Kasumi-1 (cell line): ENCODE data around the gene KRTAP2-4.
"Not testable (repeated sequence)": the region's sequence is repeated elsewhere in the genome, so short reads cannot be mapped to it uniquely, and the experiment has no call there.

ENCODE experiments used
- DNase-seq, 2 experiments: peaks; one replicate each; lab custom pipeline; 2025; lab: John Stamatoyannopoulos, UW

KRTAP2-4 gene

DNA sequence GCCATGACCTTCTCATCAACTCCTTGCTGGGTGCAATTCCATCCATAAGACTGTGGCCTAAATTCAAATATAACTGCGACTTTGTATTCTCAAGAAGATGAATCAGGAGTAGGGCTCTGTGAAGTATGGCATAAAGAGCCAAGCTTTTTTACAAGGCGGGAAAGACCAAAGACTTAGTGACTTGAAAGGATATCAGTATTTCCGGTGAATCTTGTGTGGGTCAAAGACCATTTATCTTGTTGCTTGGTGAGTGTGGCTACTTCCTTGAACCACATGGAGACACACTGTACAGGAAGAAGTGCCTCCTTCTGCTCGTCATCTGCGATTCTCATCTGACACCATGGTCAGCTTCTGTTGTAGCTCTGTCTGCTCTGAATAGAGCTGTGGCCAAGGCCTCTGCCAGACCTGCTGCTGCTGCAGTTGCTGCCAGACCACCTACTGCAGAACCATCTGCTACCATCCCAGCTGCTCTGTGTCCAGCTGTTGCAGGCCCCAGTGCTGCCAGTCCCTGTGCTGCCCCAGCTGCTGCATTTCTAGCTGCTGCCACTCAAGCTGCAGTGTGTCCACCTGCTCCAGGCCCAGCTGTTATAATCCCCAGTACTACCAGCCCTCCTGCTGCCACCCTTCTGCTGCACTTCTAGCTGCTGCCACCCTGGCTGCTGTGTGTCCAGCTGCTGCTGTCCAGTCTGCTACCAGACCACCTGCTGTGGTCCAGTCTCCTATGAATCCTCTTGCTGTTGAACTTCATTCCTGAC, 6.1 kb upstream of the KRTAP2-4 start:
- no peak for DNase-seq

DNA sequence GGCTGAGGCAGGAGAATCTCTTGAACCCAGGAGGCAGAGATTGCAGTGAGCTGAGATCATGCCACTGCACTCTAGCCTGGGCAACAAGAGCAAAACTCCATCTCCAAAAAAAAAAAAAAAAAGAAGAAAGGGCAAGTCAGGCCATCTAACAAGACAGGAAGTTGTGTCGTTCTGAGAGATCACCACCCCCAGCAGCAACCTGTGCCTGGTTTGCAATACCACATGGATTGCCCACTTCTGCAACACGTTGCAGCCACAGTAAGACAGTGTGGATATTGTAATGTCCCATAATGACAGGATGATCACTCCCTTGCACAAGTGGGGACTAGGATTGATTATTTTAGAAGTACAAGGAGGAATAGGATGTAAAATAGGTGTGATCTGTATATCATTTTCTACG, 3.4 kb upstream of the KRTAP2-4 start:
- no peak for DNase-seq

DNA sequence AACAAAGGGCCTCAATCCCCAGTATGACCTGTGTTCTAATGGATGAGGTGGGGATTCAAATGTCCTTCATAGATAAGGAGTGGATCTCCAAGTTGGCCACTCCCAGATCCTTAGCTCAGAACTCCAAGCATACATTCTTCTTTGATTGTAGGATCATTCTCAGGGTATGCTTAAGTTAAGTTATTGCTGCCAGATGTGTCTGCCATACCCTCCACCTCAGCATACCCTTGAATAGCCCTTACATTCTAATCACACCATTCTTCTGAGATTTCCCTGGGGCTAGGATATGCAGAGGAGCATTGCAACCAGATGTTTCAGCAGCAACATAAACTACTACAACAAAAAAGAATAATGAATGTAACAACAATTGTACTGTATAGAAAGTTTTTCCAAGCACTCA, 1.6 kb upstream of the KRTAP2-4 start:
- no peak for DNase-seq

DNA sequence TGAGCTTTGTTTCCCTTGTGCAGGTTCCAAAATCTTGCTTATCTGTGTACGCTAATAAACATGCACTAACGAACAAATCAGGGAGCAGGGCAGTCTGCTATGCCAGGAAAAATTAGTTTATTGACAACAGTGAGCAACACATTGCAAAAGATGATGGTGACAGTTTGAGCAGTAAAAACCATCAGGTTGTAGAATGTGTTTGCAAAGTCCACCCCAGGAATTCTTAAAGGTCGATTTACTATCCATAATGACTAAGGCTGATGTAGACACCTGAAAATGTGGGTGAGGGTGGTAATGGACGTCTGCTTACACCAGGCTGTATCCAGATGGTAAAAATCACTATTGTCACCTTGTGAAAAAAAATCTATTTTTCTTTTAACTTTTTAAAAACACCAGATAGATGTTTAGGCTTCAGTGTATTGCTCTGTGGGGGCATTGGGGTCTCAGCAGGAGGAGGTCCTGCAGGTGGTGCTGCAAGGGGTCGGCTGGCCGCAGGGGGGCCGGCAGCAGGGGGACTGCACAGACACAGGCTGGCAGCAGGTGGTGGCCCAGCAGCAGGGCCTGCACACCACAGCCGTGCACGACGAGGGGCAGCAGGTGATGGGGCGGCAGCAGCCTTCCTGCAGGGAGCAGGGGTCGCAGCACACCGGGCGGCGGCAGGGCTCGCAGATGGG, 526 bp downstream of the KRTAP2-4 start:
- DNase-seq = not testable (repeated sequence)

DNA sequence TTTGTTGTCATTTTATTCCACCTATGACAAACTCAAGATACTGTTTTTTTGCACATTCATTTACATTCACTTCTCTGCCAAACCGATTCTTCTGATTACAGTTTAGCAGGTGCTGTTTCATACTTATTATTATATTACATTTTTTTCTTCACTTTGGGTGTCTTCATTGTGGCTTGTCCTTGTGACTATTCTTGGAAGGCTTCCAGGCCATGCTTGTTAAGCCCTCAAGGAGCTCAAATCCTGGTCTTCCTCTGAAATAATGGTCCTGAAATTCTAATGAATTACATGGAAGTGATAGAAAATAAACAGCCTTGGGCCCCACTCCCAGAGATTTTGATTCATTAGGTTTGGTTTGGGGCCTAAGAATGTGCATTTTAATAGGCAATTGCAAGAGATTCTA, 1.4 kb downstream of the KRTAP2-4 start:
- DNase-seq = no peak

DNA sequence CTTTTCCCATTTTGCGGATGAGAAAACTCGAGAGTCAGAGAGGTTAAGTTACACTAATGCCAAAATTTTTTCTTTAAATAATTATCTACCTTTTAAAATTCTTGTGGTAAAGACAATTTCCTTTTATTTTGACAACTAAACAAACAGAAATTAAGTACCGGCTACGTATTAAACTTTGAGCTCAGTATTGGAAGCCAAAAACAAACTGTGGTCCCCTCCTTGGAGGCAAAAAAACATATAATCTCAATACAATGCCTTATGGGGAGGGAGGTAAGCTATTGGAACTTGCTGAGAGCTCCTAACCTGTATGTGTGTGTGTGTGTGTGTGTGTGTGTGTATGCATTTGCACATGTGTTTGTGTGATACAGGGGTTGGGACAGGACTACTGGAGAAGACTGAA, 2.2 kb downstream of the KRTAP2-4 start:
- no peak for DNase-seq

DNA sequence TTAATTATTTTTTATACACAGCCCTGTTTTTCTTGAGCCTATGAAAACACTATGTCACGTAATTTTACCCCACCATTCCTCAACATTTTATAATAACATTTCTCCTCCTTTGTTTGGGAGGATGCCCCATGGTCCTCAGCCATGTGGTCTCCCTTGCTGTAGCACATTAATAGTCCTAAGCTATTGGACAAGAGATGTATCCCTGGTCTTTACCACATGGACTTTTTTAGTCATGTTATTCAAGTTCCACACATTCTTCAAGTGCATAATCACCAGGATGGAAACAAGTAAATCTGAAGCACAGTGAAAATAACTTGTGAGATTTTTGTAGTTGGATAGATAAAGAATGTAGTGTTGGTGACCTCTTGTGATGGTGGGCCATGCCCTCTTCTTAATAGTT, 3.7 kb downstream of the KRTAP2-4 start:
- DNase-seq = no peak

DNA sequence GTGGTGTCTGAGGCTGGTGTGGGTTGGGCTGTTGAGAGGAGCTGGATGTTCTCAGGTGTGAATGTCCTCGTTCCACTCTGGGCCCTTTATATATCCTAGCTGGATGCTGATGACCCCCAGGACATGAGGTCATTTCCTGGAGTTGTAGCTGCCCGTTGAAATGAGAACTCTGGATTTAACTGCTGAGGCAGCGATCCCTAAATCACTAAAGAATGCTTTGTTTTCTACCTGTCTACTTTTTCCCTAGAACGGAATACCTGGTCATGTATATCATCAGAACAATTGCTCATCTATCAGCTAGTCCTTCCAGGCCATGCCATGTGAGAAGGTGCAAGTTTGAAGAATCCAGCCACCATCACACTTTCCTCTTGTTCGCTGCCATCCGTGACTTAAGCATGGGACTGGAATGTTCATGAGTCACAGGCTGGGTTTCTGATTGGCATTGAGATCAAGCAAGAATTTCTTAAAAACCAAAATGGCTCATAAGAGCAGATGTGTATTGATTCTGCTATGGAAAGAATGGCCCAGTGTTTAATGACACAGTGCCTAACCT, 5.6 kb downstream of the KRTAP2-4 start, which contains the start of gene KRTAP2-3:
Gene KRTAP2-3, minus strand, starts transcription at position 63 of the 553 bp plus-strand sequence. CDS start 64 bp downstream, outside the sequence.
- no peak for DNase-seq

DNA sequence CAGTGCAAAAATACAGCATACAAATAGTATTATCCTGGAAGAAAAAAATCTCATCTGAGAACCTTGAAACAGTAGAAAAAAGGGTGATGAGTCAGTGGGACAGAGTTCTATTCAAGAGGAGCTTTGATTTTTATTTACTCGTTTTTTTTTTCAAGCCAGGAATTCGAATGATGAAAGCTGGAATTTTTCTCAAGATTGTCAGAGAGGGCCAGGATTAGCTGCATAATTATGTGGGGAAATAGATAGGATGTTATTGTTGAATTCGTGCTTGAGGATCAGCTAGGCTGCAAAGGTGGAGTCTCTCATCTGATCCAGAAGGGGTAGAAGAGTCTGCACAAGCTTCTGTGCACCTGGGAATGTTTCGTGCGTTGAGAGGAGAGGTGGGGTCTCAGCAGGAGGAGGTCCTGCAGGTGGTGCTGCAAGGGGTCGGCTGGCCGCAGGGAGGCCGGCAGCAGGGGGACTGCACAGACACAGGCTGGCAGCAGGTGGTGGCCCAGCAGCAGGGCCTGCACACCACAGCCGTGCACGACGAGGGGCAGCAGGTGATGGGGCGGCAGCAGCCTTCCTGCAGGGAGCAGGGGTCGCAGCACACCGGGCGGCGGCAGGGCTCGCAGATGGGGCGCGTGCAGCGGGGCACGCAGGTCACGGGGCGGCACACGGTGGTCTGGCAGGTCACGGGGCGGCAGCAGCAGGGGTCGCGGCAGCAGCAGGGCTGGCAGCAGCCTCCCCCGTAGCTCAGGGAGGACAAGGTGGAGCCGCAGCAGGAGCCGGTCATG, 6.2 kb downstream of the KRTAP2-4 start:
- DNase-seq = not testable (repeated sequence)

DNA sequence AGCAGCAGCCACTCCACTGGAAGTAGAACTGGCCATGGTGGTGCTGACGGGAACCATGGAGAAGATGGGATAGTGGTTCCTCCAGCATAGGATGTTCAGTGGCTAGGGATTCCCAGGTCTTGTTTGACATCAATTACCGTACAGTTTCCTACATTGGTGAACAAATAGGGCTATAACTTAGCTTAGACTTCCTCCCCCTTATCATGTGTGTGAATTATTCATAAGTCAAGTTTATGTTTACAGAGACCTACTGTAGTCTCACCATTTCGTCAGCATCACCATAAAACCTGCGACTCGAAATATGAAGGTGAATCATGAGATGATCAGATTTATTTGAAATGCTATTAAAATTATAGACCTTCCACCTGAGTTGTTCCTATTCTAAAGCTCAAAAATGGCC, 6.9 kb downstream of the KRTAP2-4 start:
- DNase-seq = no peak

DNA sequence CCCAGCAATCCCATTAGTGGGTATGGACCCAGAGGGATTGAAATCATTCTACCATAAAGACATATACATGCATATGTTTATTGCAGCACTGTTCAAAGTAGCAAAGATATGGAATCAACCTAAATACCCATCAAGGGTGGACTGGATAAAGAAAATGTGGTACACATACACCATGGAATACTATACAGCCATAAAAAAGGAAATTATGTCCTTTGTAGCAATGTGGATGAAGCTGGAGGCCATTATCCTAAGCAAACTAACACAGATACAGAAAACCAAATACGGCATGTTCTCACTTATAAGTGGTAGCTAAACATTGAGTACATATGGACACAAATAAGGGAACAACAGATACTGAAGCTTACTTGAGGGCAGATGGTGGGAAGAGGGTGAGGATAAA, 8.1 kb downstream of the KRTAP2-4 start:
- no peak for DNase-seq

DNA sequence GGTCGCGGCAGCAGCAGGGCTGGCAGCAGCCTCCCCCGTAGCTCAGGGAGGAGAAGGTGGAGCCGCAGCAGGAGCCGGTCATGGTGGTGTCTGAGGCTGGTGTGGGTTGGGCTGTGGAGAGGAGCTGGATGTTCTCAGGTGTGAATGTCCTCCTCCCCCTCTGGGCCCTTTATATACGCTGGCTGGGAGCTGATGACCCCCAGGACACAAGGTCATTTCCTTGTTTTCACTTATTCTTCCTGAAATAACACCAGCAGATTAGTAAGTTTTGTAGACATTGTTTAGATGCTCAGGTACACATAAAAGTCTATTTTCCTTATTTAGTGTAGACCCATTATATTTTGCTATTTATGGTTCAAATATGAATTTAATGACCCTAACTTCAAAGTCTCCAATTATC, 10.5 kb downstream of the KRTAP2-4 start, which contains the start of gene KRTAP2-2:
Gene KRTAP2-2, minus strand, starts transcription at position 101 of the 400 bp plus-strand sequence. Its CDS starts 19 bp downstream, at position 82.
- not testable (repeated sequence) for DNase-seq

DNA sequence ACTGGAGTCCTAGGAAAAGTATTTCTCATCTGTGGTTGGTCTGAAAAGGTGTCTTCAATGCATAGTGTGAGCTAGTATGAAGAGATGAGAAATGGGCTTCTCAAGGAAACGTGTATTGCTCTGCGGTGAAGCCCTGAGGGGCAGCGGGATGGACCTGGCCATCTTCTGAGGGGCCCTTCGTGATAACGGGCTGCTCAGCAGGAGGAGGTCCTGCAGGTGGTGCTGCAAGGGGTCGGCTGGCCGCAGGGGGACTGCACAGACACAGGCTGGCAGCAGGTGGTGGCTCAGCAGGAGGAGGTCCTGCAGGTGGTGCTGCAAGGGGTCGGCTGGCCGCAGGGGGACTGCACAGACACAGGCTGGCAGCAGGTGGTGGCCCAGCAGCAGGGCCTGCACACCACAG, 11.1 kb downstream of the KRTAP2-4 start:
- DNase-seq = not testable (repeated sequence)

DNA sequence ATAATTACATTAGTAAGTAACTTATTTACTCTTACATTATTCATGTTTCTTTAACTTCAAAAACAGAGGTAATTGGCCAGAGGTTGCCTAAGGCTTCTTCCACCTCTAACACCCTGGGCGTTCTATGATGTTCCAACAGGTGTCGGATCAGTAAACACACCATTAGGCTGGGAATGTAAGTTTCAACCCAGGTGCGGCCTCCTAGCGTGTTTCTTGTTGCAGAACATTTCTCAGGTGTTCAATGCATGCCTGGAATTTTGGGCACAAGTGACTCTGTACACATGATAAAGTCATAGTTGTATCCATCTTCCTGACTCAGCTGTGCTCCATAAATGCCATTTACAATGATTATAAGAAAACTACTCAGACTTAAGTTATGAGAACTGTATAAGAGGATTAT, 11.7 kb downstream of the KRTAP2-4 start:
- no peak for DNase-seq

DNA sequence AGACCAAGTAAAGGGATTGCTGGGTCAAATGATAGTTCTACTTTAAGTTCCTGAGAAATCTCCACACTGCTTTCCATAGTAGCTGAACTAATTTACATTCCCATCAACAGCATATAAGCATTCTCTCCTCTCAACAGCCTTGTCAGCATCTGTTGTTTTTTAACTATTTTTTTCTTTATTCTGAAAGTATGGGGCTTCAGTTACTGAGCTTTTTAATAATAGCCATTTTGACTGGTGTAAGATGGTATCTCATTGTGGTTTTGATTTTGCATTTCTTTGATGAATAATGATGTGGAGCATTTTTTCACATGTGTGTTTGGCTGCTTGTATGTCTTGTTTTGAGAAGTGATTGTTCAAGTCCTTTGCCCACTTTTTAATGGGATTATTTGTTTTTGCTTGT, 13.1 kb downstream of the KRTAP2-4 start:
- DNase-seq = no peak

DNA sequence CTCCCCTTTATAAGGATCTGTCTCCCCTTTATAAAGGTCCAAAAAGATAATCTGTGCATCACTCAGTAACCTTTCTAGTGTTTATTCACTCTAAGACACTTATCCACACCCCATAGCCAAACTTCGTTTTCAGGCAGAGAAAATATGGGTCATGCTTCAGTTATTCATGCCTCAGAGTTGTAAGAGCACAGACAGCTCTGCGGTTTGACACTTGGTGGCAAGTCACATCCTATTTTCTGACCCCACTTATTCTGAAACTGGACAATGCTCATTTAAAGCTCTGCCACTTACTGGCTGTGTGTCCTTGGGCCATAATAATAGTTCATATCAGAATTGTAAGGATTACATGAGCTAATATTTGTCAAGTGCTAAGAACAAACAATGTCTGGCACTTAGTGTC, 16.6 kb downstream of the KRTAP2-4 start:
- DNase-seq = no peak

DNA sequence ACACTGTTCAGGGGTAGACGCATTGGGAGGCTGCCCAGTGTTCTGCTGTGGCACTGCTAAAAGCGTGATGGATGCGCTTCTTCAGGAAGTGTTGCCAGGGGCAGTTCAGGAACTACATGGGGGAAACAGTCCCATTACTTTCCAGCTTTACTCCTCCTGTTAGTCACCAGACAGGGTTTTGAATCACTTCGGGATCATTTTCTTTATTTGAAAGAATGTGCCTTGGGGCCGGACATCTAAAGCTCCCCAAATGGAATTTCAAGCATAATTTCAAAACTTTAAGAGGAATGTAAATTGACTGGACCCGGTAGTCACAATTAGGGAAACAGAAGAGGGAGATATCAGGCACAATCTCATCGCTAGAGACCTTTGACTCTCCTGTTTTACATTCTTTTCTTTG, 17.2 kb downstream of the KRTAP2-4 start:
- DNase-seq = no peak

DNA sequence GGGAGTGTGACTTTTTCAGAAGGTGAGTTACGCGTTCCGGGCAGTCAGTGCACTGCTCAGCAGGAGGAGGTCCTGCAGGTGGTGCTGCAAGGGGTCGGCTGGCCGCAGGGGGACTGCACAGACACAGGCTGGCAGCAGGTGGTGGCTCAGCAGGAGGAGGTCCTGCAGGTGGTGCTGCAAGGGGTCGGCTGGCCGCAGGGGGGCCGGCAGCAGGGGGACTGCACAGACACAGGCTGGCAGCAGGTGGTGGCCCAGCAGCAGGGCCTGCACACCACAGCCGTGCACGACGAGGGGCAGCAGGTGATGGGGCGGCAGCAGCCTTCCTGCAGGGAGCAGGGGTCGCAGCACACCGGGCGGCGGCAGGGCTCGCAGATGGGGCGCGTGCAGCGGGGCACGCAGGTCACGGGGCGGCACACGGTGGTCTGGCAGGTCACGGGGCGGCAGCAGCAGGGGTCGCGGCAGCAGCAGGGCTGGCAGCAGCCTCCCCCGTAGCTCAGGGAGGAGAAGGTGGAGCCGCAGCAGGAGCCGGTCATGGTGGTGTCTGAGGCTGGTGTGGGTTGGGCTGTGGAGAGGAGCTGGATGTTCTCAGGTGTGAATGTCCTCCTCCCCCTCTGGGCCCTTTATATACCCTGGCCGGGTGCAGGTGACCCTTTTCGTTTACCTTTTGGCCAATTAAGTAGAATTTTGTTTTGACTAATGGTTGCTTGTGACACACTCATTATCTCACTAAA, 18.8 kb downstream of the KRTAP2-4 start, which contains the start of gene KRTAP2-1:
Gene KRTAP2-1, minus strand, starts transcription at position 582 of the 731 bp plus-strand sequence. Its CDS starts 49 bp downstream, at position 533.
- DNase-seq = not testable (repeated sequence)

DNA sequence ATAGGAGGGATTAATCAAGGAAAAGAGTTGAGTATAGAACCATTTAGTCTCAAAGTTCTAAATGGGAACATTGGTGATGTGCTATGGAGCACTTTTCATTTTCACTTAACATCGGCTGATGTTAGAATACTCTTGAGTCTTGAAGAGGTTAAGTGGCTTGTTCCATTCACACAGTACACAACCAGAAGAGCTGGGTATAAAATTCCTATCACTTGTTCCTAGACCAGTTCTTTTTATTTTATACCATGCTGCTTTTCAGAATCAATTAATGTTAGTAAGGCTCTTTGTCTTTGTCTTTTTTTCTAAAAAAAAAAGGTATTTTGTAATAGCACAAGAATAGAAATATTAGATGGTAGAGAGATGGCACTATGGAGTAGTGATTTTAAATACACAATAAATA, 22.7 kb downstream of the KRTAP2-4 start:
- DNase-seq = no peak

DNA sequence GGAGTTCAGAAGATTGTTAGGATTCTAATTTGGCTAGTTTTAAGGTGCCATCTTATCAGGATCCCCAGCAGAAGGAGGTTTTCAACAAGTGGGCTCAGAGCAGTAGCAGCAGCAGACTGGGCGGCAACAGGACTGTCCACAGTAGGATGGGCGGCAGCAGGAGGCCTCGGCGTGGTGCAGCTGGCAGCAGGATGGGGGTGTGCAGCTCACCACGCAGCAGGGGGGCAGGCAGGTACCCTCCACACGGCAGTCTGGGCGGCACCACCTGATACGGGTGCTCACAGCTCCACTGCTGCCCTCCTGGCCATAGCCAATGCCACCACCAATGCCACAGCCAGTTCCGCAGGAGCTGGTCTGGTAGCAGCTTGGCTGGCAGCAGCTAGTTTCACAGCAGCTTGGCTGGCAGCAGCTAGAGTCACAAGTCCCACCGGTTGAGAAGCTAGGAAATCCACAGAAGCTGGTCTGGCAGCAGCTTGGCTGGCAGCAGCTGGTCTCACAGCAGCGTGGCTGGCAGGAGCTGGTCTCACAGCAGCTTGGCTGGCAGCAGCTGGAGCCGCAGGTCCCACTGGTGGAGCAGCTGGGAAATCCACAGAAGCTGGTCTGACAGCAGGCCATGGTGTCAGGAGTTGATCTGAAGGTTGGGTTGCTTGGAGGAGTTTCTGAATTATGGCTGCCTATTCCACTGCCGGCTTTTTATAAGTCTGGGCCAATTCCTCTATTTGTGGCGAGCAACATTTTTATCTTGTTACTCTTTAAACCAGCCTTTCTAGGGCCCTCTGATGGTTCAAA, 24.7 kb downstream of the KRTAP2-4 start, which contains the start of gene KRTAP1-1:
Gene KRTAP1-1, minus strand, starts transcription at position 668 of the 789 bp plus-strand sequence. Its CDS starts 53 bp downstream, at position 615.
- not testable (repeated sequence) for DNase-seq
